K562 (cell line): Measurements from ENCODE around the gene ANKRD24. TPM values are rescaled to one million over a fixed set of nuclear protein-coding genes. Genes with fewer than 3 reads are reported as not detected.

Experiments used
- CBFA2T2 ChIP-seq: fragments of 450-650 bp; conservative IDR thresholded peaks from 2 replicates; pipeline ENCODE4 v1.6.1; 2017; ENCODE audit warnings: mild to moderate bottlenecking
- CEBPG ChIP-seq, 3 experiments: fragments of 200-800 bp in 1 of 3; sonication (Bioruptor generic) in 1 of 3; sonication (generic) in 1 of 3; formaldehyde crosslinking in 1 of 3; IDR thresholded peaks in 2 of 3; conservative IDR thresholded peaks in 1 of 3; 2 replicates each; pipeline versions ENCODE4 v1.6.1 to v1.8.0; 2016 to 2022; ENCODE audit warnings: missing compliant biosample characterization in 2 of 3, missing genetic modification characterization in 2 of 3, mild to moderate bottlenecking in 1 of 3, missing genetic modification reagents in 1 of 3
- CTBP1 ChIP-seq: fragments of 450-650 bp; IDR thresholded peaks from 2 replicates; pipeline ENCODE4 v1.6.1; 2016; ENCODE audit warnings: borderline replicate concordance
- FOXA3 ChIP-seq, 2 experiments: fragments of 450-650 bp in 1 of 2; sonication (generic) in 1 of 2; formaldehyde crosslinking; IDR thresholded peaks in 1 of 2; conservative IDR thresholded peaks in 1 of 2; 2 replicates each; pipeline versions ENCODE4 v1.4.0 to v1.8.0; 2020 to 2022; ENCODE audit warnings: mild to moderate bottlenecking in 2 of 2, missing genetic modification reagents in 1 of 2
- GTF3C2 ChIP-seq: IDR thresholded peaks from 3 replicates; pipeline ENCODE4 v1.6.1; 2011; ENCODE audit warnings: borderline replicate concordance, mild to moderate bottlenecking, moderate library complexity; ENCODE audit not compliant: insufficient read length; ENCODE audit errors: extremely low read depth
- MCM2 ChIP-seq: fragments of 450-650 bp; IDR thresholded peaks from 2 replicates; pipeline ENCODE4 v1.6.1; 2017; ENCODE audit warnings: low read depth, mild to moderate bottlenecking
- MYBL2 ChIP-seq, 2 experiments: fragments of 450-650 bp in 1 of 2; sonication (generic) in 1 of 2; formaldehyde crosslinking in 1 of 2; IDR thresholded peaks; 2 replicates each; pipeline versions ENCODE4 v1.6.1 to v1.8.1; 2017 to 2022; ENCODE audit warnings: borderline replicate concordance in 1 of 2, inconsistent platforms in 1 of 2, low read depth in 1 of 2, mild to moderate bottlenecking in 1 of 2, missing genetic modification reagents in 1 of 2, moderate library complexity in 1 of 2
- PTRF ChIP-seq: fragments of 450-650 bp; IDR thresholded peaks from 2 replicates; pipeline ENCODE4 v1.6.1; 2016; ENCODE audit warnings: mild to moderate bottlenecking, missing genetic modification characterization, missing compliant biosample characterization
- USF1 ChIP-seq: sonication (generic); formaldehyde crosslinking; IDR thresholded peaks from 2 replicates; pipeline ENCODE4 v1.9.0; 2022; ENCODE audit warnings: mild to moderate bottlenecking, missing genetic modification reagents
- ZSCAN29 ChIP-seq: fragments of 450-650 bp; IDR thresholded peaks from 2 replicates; pipeline ENCODE4 v1.6.1; 2017
- polyA plus RNA-seq, 8 experiments: library from polyadenylated mRNA; depleted of rRNA in 4 of 8; stranded (reverse) in 5 of 8; unstranded in 3 of 8; fragments of >200 nt; fragmentation: Nextera tagmentation in 2 of 8; fragmentation: Illumina TruSeq in 1 of 8; extraction: Ambion mirVana in 2 of 8; extraction: Trizol in 1 of 8; gene quantifications; 2 replicates each; pipeline versions ENCODE4 v1.2.1 to v1.2.3, GENCODE V29; 2011 to 2014; ENCODE audit warnings: inconsistent platforms in 1 of 8, missing spikeins in 1 of 8
- total RNA-seq, 7 experiments: library from RNA; depleted of rRNA in 6 of 7; stranded (reverse); fragments of >200 nt in 6 of 7; fragmentation: Illumina TruSeq in 2 of 7; extraction: Trizol in 2 of 7; gene quantifications; 2 replicates each; pipeline versions ENCODE4 v1.2.1 to v1.2.3, GENCODE V29; 2011 to 2021; ENCODE audit warnings: low replicate concordance in 1 of 7
- TF ChIP-seq, protein P1 (sequence below): fragments of 150-350 bp; IDR thresholded peaks from 2 replicates; pipeline ENCODE4 v1.6.1; 2014; ENCODE audit warnings: low read depth, mild to moderate bottlenecking, low read length, borderline replicate concordance
- TF ChIP-seq, protein P2 (sequence below): sonication (generic); formaldehyde crosslinking; IDR thresholded peaks from 2 replicates; pipeline ENCODE4 v1.8.1; 2022; ENCODE audit warnings: missing genetic modification reagents
- TF ChIP-seq, protein P3 (sequence below): sonication (generic); formaldehyde crosslinking; IDR thresholded peaks from 2 replicates; pipeline ENCODE4 v1.9.0; 2022; ENCODE audit warnings: mild to moderate bottlenecking, missing genetic modification reagents
- TF ChIP-seq, protein P4 (sequence below): fragments of 450-650 bp; formaldehyde crosslinking; IDR thresholded peaks from 2 replicates; pipeline ENCODE4 v1.4.0; 2020; ENCODE audit warnings: mild to moderate bottlenecking, mixed read lengths

The ANKRD24 gene
- total and polyA plus RNA-seq, 9 of the 15 experiments (the other 6 are each of a cell fraction or from before 2014, with no cell fraction given) = 0.07 to 0.12 (median 0.09) TPM; not detected in 5

GRCh38 chr19:4233282-4233853, 50.9 kb downstream of the ANKRD24 start (continued):
- TF ChIP-seq, protein P1, sequence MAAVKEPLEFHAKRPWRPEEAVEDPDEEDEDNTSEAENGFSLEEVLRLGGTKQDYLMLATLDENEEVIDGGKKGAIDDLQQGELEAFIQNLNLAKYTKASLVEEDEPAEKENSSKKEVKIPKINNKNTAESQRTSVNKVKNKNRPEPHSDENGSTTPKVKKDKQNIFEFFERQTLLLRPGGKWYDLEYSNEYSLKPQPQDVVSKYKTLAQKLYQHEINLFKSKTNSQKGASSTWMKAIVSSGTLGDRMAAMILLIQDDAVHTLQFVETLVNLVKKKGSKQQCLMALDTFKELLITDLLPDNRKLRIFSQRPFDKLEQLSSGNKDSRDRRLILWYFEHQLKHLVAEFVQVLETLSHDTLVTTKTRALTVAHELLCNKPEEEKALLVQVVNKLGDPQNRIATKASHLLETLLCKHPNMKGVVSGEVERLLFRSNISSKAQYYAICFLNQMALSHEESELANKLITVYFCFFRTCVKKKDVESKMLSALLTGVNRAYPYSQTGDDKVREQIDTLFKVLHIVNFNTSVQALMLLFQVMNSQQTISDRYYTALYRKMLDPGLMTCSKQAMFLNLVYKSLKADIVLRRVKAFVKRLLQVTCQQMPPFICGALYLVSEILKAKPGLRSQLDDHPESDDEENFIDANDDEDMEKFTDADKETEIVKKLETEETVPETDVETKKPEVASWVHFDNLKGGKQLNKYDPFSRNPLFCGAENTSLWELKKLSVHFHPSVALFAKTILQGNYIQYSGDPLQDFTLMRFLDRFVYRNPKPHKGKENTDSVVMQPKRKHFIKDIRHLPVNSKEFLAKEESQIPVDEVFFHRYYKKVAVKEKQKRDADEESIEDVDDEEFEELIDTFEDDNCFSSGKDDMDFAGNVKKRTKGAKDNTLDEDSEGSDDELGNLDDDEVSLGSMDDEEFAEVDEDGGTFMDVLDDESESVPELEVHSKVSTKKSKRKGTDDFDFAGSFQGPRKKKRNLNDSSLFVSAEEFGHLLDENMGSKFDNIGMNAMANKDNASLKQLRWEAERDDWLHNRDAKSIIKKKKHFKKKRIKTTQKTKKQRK = no peak
- TF ChIP-seq CEBPG (CRISPR knock-in tag; IDR thresholded peaks at IDR 0.05) (no peak), CEBPG (tag; conservative IDR thresholded peaks at IDR 0.05 in 1 of 2, IDR thresholded peaks at IDR 0.05 in 1 of 2) (no peak), USF1 (CRISPR knock-in tag) (no peak), CTBP1 (peak; percentile 68; the same call in 1 of the 2 replicates), MYBL2 (IDR thresholded peaks at IDR 0.05; ENCODE audit: low read depth) (no peak), MYBL2 (CRISPR knock-in tag; IDR thresholded peaks at IDR 0.05; ENCODE audit: borderline replicate concordance) (no peak), GTF3C2 (no peak), CBFA2T2 (no peak; the same call in none of the 2 replicates), PTRF (no peak), FOXA3 (CRISPR knock-in tag; conservative IDR thresholded peaks at IDR 0.05 in 1 of 2, IDR thresholded peaks at IDR 0.05 in 1 of 2) (no peak), MCM2 (no peak), ZSCAN29 (no peak)
- TF ChIP-seq, protein P2, sequence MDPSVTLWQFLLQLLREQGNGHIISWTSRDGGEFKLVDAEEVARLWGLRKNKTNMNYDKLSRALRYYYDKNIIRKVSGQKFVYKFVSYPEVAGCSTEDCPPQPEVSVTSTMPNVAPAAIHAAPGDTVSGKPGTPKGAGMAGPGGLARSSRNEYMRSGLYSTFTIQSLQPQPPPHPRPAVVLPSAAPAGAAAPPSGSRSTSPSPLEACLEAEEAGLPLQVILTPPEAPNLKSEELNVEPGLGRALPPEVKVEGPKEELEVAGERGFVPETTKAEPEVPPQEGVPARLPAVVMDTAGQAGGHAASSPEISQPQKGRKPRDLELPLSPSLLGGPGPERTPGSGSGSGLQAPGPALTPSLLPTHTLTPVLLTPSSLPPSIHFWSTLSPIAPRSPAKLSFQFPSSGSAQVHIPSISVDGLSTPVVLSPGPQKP (CRISPR knock-in tag) = no peak
- TF ChIP-seq, protein P3, sequence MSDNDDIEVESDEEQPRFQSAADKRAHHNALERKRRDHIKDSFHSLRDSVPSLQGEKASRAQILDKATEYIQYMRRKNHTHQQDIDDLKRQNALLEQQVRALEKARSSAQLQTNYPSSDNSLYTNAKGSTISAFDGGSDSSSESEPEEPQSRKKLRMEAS (CRISPR knock-in tag) = no peak
- TF ChIP-seq, protein P4, sequence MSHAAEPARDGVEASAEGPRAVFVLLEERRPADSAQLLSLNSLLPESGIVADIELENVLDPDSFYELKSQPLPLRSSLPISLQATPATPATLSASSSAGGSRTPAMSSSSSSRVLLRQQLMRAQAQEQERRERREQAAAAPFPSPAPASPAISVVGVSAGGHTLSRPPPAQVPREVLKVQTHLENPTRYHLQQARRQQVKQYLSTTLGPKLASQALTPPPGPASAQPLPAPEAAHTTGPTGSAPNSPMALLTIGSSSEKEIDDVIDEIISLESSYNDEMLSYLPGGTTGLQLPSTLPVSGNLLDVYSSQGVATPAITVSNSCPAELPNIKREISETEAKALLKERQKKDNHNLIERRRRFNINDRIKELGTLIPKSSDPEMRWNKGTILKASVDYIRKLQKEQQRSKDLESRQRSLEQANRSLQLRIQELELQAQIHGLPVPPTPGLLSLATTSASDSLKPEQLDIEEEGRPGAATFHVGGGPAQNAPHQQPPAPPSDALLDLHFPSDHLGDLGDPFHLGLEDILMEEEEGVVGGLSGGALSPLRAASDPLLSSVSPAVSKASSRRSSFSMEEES (CRISPR knock-in tag) = no peak
